Testis (tissue), 3 donors: Measurements from ENCODE around the gene PAMR1. TPM values are rescaled to one million over a fixed set of nuclear protein-coding genes. Genes with fewer than 3 reads are reported as not detected.

Experiments used
- DNase-seq: peaks from one replicate; pipeline ENCODE4 v3.0.0-alpha.2; 2019
- H3K27ac ChIP-seq, 2 donors: fragments of 200-600 bp; sonication (generic); one replicate each; pipeline ENCODE4 v1.5.1; 2019
- H3K27me3 ChIP-seq: fragments of 200-600 bp; sonication (generic); one replicate; pipeline ENCODE4 v1.5.1; 2019
- H3K36me3 ChIP-seq: fragments of 200-600 bp; sonication (generic); one replicate; pipeline ENCODE4 v1.5.1; 2017; ENCODE audit warnings: low read depth; ENCODE audit errors: missing control alignments
- H3K4me1 ChIP-seq: fragments of 200-600 bp; sonication (generic); one replicate; pipeline ENCODE4 v1.5.1; 2019
- H3K4me3 ChIP-seq, 2 donors: fragments of 200-600 bp; sonication (generic); one replicate each; pipeline ENCODE4 v1.5.1; 2017 to 2019
- H3K9me3 ChIP-seq: fragments of 200-600 bp; sonication (generic); one replicate; pipeline ENCODE4 v1.5.1; 2017
- CTCF ChIP-seq, 3 experiments: fragments of 450-650 bp in 2 of 3; fragments of 200-600 bp in 1 of 3; sonication (generic) in 1 of 3; IDR thresholded peaks; one replicate each; pipeline ENCODE4 v1.5.1; 2016 to 2019; ENCODE audit warnings: antibody characterized with exemption in 3 of 3, mild to moderate bottlenecking in 2 of 3, moderate library complexity in 1 of 3
- POLR2A ChIP-seq: fragments of 450-650 bp; IDR thresholded peaks from one replicate; pipeline ENCODE4 v1.6.1; 2017; ENCODE audit warnings: antibody characterized with exemption, mild to moderate bottlenecking, moderate library complexity
- WGBS, 2 donors: methylation state at CpG; one replicate each; pipeline ENCODE4 v1.1.5; 2018; 5-methylcytosine and 5-hydroxymethylcytosine counted together
- intact Hi-C: fragments of 100-400 bp; cut with DNase I; formaldehyde crosslinking; loops from one replicate; pipeline ENCODE4 v1.15.1; 2023; ENCODE audit warnings: low total_unique reads
- polyA plus RNA-seq: library from polyadenylated mRNA; stranded (reverse); fragments of 350-450 nt; fragmentation: Illumina TruSeq; extraction: RNeasy Lipid Tissue Mini Kit (QIAGEN cat#74804); gene quantifications from one replicate; pipeline ENCODE4 v1.2.3, GENCODE V29; 2014; ENCODE audit warnings: low read depth, low replicate concordance; ENCODE audit not compliant: insufficient read depth
- total RNA-seq, 2 donors: library from RNA; depleted of rRNA; stranded (reverse); fragments of >200 nt; gene quantifications; one replicate each; pipeline ENCODE4 v1.2.3, GENCODE V29; 2016

Gene PAMR1
- total and polyA plus RNA-seq, 3 donors from 2014 or later = 0.55 to 13.2 (median 1.5) TPM

DNA sequence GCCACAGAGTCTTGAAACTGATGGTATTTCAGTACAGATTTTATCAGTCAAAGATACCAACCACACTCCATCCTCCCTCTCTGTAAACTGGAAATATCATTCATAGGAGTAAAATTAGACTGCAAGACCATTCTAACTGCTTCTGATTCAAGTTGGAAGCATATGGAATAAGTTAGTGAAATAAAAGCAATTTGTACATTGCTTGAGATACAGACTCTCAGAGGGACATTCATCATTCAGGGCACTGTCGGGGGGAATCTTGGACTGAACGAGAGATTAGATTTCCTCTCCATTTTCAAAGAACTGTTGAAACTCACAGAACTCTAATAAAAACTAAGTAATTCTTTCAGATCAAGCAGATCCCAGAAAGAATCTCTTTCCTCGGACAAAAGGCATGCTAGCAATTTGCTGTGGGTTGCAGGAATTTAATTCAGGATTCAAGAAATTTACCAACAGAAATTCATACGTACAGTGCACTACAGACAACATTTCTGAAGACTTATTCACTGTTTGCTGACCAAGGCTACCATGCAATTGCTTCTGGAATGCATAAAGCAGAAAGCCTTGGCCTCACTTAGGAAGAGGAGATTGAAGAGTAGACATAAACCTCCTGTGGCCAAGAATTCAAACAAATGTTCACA, 34.1 kb downstream of the PAMR1 start:
- intact Hi-C loops = no loop called here
- WGBS, 2 donors = 30 to 34% methylated on average over 4 of the region's 4 CpGs
- Histone ChIP-seq H3K27me3 (no peaks in the 10 kb centered on the region), H3K9me3 (no peaks in the 10 kb centered on the region), H3K27ac (no peak overlapping the region), H3K4me1 (no peaks in the 10 kb centered on the region), H3K36me3 (no peaks in the 10 kb centered on the region), H3K4me3 (no peak overlapping the region)
- TF ChIP-seq POLR2A (no peak), CTCF (IDR thresholded peaks at IDR 0.05) (no peak)
- DNase-seq = no peak

DNA sequence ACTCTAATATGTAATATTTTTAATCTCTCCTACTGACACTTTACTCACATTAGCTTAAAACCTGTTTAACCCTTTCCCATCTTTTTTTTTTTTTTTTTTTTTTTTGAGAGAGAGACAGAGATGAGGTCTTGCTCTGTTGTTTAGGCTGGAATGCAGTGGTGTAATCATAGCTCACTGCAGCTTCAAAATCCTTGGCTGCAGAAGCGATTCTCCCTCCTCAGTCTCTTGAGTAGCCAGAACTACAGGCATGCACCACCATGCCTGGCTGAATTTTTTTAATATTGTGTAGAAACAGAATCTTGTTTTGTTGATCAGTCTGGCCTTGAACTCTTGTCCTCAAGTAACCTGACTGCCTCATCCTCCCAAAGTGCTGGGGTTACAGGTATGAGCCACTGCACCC, 37.3 kb downstream of the PAMR1 start:
- intact Hi-C loops = loop anchor here (10.0 kb wide), 1 partner anchor 563 kb away; no protein-coding TSS in a partner anchor
- no peak for DNase-seq
- no peaks in the 10 kb centered on the region for H3K9me3 ChIP-seq
- 62 to 90% methylated on average over 1 of the region's 1 CpG for WGBS, 2 donors
- H3K27me3 ChIP-seq = no peaks in the 10 kb centered on the region
- no peak overlapping the region for H3K4me3 ChIP-seq
- no peaks in the 10 kb centered on the region for H3K36me3 ChIP-seq
- H3K4me1 ChIP-seq = no peaks in the 10 kb centered on the region
- TF ChIP-seq POLR2A (no peak), CTCF (IDR thresholded peaks at IDR 0.05) (no peak)
- H3K27ac ChIP-seq = no peak overlapping the region

GRCh38 chr11:35487532-35488078, 37.8 kb downstream of the PAMR1 start:
- TF ChIP-seq POLR2A (no peak), CTCF (IDR thresholded peaks at IDR 0.05) (peak in 1 of 3 experiments; percentile 32)
- no peaks in the 10 kb centered on the region for H3K36me3 ChIP-seq
- H3K27ac ChIP-seq = no peak overlapping the region
- no peaks in the 10 kb centered on the region for H3K4me1 ChIP-seq
- intact Hi-C loops = loop anchor here (10.0 kb wide), 1 partner anchor 563 kb away; no protein-coding TSS in a partner anchor
- 44 to 58% methylated on average over 6 of the region's 6 CpGs for WGBS, 2 donors
- H3K27me3 ChIP-seq = no peaks in the 10 kb centered on the region
- peak; percentile 57 for DNase-seq
- H3K9me3 ChIP-seq = no peaks in the 10 kb centered on the region
- H3K4me3 ChIP-seq = no peak overlapping the region

- no peak for DNase-seq
- TF ChIP-seq POLR2A (no peak), CTCF (IDR thresholded peaks at IDR 0.05) (no peak)
- H3K27me3 ChIP-seq = no peaks in the 10 kb centered on the region
- no peak overlapping the region for H3K4me3 ChIP-seq
- intact Hi-C loops = loop anchor here (10.0 kb wide), 1 partner anchor 562 kb away; no protein-coding TSS in a partner anchor
- no peak overlapping the region for H3K27ac ChIP-seq
- WGBS, 2 donors = 98 to 100% methylated on average over 2 of the region's 2 CpGs
- no peaks in the 10 kb centered on the region for H3K4me1 ChIP-seq
- H3K36me3 ChIP-seq = no peaks in the 10 kb centered on the region
- no peaks in the 10 kb centered on the region for H3K9me3 ChIP-seq
Measured at GRCh38 chr11:35486934-35487333, 38.5 kb downstream of the PAMR1 start.
